Skin of body (tissue), 2 donors: ENCODE results near the gene S100A8. TPM values are rescaled to one million over a fixed set of nuclear protein-coding genes. Genes with fewer than 3 reads are reported as not detected.

Experiments
- DNase-seq: peaks from one replicate; lab custom pipeline; 2025; lab: John Stamatoyannopoulos, UW
- total RNA-seq: library from RNA; depleted of rRNA; stranded (reverse); fragments of >200 nt; gene quantifications from one replicate; pipeline ENCODE4 v1.2.3, GENCODE V29; 2014

S100A8 gene
- total RNA-seq, 1 donor from 2014 or later, result 337 TPM

DNA sequence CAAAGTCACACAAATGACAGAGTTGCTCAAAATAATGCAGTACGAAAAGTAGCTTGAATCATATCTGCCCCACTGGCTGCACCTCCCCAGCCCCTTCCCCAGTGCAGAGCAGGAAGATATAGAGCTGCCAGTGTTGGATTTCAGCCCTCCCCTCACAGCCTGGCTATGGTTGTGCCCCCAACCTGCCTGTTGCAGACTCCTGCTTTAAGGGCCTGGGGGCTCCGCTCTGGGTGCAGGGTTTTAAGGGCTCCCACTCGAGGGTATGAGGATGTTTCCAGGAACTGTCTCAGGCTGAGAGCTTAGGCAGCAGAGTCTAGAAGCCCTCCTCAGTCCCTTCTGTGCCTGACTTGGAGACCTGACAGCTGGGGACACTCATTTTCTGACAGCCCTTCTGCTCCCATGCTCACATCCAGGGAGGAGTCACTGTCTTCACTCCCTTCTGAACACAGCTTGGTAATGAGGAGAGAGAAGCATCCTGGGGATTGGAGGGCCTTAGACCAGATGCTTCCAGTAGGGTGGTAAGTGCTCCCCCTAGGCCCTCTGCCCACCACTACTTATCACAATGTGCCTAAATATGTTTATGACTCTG lies 28.6 kb downstream of the S100A8 start:
- DNase-seq, result no peak

DNA sequence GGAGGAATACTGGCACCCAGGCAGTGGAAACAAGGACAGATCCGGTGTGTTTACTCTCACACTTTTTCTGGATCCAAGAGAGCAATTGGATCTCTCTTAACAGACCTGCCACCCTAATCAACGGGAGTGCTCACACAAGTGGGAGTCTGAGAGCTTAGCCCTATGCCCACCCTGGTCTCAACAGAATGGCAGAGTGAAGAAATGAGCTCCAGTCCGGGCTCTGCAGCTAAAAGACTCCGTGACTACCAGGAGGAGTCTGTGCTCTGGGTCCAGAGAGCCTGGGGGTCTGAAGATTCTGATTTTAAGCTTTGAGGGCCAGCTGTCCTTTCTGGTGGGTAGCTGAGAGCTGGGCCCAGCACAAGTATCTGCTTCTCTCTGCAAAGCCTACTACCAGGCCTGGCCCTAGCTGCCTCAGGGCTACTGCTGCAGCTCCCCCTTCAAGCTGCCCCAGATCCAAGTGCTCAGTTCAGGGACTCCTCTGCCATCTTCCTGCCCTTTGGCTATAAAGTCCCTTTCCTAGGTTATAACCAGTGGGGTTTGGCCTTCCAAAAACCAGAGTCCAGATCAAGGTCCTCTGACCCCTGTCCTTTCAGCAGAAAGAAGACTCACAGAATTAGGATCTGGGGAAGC lies 29.3 kb downstream of the S100A8 start:
- DNase-seq, result no peak

DNA sequence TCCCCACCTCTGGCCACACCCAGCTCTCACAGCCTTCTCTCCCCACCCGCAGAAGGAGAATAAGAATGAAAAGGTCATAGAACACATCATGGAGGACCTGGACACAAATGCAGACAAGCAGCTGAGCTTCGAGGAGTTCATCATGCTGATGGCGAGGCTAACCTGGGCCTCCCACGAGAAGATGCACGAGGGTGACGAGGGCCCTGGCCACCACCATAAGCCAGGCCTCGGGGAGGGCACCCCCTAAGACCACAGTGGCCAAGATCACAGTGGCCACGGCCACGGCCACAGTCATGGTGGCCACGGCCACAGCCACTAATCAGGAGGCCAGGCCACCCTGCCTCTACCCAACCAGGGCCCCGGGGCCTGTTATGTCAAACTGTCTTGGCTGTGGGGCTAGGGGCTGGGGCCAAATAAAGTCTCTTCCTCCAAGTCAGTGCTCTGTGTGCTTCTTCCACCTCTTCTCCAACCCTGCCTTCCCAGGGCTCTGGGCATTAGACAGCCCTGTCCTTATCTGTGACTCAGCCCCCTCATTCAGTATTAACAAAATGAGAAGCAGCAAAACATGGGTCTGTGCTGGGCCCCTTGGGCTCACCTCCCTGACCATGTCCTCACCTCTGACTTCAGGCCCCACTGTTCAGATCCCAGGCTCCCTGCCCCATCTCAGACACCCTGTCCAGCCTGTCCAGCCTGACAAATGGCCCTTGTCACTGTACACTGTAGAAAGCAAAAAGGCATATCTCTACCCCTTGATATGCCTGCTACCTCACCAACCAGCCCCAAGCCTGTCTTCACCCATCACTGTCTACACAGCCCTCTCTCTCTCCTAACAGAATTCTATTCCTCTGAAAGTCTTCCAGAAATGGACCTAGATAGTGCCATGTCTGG lies 30.0 kb downstream of the S100A8 start:
- no peak for DNase-seq

DNA sequence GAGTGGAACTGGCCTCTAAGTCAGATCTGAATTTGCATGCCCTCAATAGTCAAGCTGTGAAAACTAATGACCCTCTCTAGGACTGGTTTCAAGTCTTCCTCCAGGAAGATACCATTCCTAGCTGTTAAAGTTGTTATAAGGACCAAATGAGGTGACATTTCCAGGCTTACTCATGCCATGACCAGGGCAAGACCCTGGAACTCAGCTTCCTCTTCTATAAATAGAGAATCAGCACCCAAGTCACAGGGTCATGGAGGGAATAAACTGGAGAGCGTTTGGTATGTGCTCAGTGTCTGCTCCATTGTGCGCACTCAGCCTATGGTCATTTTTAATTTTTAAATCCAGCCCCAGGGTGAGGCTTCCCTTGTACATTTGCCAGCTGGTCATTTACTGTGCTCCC lies 30.7 kb downstream of the S100A8 start:
- no peak for DNase-seq

DNA sequence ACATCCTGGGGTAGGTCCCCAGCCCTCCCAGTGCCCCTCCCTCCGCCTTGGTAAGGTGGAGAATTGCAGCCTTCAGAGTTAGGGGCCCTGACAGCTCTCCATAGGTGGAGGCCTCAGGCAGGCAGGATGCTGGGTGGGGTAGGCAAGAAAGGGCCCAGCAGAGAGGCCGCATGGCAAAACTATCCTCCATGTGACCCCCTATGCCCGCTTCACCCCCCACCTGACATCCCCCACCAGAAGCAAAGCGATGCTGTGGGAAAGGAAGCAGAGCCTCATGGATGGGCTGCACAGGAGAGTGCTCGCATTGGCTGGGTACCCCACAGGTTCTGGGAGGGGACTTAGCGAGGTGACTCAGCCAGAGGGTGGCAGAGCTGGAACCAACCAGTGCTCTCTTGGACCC lies 31.6 kb downstream of the S100A8 start:
- DNase-seq, result no peak

DNA sequence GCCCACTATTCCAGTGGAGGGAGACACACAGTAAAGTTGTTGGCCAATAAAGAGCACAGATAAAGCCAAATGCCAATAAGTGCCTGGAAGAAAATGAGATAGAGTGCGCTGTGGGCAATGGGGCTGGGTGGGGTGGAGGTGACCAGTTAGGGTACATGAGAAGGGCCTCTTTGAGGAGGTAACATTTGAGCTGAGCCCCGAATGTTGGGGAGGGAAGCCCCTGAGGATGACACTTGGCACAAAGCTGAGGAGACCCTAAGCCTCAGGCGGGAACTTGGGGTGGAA lies 32.2 kb downstream of the S100A8 start:
- DNase-seq, result no peak

DNA sequence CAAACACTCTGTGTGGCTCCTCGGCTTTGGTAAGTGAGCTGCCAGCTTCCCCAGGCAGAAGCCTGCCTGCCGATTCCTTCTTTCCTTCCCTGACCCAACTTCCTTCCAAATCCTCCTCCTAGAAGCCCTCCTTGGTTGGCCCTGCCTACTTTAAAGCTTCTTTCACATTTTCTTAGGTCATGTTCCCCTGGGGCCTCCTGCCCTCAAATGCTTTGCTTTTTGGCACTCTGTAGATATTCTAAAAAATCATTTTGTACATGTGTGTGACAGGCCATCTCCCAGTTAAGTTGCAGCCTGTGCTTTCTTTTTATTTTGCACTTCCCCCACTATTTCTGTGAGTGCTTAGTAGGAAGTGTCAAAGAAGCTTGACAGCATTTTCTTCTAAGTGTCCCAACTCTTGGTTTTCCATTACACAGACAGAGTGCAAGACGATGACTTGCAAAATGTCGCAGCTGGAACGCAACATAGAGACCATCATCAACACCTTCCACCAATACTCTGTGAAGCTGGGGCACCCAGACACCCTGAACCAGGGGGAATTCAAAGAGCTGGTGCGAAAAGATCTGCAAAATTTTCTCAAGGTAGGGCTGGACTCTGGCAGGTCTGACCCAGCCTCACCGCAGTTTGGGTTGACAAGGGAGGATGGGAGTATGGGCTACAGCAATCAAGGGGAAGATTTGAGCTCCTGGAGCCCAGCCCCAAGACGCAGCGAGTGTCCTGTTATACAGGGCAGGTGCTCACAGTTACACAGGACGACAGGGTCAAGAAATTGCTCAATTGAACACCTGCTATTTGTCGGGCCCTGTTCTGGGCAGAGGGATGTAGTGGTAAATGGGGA lies 32.8 kb downstream of the S100A8 start, which contains the start of gene S100A9:
Gene S100A9, plus strand, starts transcription at position 2 of the 838 bp plus-strand sequence. Its CDS starts 430 bp downstream, at position 432.
- no peak for DNase-seq

DNA sequence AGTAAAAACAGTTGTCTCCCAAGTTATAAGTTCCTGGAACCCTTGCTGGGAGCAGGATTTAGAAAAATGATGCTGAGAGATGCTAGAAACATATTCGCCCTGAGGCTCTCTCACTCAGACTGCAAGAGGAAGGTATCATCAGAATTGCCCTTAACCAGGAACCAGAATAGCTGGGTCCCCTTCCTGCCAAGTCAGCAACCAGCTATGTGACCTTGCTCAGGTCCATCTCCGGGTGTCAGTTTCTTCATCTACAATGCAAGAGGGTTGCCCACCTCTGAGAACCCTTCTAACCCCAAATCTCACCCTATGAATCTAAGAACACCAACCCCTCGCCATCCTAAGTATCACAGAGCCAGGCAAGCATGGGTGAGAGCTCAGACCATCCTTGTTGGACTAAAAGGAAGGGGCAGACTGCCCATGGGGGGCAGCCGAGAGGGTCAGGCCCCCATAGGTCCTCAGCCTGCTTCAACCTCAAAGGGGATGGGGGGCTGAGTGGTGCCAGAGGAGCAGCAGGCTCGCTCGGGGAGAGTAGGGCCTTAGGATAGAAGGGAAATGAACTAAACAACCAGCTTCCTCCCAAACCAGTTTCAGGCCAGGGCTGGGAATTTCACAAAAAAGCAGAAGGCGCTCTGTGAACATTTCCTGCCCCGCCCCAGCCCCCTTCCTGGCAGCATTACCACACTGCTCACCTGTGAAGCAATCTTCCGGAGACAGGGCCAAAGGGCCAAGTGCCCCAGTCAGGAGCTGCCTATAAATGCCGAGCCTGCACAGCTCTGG lies 33.6 kb downstream of the S100A8 start:
- DNase-seq, result no peak

DNA sequence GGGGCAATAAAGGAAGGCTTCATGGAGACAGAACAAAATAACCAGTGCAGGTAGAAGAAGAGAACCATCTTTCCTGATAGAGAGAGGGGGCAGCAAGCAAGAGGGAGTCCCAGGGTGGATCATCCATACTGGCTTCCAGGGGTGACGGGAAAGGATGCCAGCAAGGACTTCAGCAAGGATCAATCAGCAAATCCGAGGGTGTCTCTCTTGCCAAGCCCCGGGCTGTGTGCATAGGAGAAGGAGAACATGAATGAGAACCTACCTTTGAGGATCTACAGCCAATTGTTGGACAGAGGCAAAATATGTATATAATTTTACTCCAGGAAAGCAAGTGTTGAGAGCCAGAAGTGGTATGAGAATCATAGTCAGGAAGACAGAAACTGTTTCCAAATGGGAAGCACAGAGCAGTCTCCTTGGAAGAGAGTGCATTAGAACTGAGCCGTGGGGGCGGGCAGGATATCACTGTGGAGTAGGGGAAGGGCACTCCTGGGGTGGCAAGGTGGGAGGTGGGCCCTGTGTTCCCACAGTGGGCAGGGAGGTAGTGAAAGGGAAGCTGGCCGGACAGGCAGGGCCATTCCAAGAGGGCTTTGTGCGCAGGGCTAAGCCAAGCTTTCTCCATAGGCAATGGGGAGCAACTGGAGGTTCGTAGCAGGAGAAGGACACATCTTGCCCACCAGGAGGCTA lies 34.3 kb downstream of the S100A8 start:
- no peak for DNase-seq

DNA sequence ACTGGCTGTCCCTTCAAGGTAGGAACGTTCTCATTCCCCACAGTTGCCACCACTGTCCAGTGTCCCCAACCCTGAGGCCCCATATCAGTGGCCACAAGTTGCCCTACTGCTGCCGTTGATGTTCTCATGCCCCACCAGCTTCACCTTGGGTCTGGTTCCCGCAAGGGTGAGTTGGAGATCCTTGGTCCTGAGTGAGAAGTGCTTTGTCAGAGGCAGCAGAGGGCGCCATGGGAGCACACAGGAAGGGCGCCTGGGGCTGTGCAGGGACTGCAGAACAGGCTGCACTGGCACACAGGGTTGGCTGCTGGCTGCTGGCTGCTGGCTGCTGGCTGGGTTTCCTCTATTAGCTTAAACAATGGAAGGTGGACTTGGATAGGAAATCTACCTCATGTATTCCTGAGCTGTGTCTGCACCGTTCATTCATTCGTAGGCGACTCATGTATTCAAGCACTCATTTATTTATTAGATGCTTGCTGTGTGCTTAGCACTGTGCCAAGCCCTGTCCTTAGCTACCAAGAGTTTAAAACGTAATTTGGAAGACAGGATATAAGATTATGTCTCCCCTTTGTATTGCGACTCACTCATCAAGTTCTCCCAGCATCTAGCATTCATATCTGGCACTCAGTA lies 35.3 kb downstream of the S100A8 start:
- no peak for DNase-seq

DNA sequence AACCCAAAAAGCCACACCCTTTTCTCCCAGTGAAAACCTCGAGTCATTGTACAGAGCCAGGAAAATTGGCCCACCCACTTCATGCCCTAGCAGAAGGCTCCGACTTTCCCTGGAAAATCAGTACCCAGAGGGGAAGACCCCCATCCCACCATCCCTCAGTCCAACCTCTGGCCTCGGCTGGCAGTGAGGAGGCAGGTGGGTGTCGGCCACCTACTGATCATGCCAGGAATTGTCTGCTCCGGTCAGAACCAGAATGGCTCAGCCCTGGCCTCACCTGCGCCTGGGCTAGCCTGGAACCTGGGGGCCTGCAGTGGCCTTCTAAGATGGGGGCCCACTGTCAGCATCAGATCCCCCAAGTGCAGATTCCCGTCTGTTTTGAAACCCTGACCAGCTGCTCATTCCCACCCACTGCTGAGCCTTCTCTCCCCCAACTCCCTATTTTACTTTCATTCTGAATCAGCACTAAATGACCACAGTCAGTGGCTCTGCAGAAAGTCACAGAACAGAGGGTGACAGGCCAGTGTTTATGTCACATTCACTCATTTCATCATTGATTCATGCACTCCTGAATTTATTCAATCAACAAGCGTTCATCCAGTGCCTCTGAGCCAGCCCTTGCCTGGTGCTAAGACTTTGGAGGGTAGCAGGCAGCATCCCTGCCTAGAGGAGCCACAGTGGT lies 36.2 kb downstream of the S100A8 start:
- no peak for DNase-seq

DNA sequence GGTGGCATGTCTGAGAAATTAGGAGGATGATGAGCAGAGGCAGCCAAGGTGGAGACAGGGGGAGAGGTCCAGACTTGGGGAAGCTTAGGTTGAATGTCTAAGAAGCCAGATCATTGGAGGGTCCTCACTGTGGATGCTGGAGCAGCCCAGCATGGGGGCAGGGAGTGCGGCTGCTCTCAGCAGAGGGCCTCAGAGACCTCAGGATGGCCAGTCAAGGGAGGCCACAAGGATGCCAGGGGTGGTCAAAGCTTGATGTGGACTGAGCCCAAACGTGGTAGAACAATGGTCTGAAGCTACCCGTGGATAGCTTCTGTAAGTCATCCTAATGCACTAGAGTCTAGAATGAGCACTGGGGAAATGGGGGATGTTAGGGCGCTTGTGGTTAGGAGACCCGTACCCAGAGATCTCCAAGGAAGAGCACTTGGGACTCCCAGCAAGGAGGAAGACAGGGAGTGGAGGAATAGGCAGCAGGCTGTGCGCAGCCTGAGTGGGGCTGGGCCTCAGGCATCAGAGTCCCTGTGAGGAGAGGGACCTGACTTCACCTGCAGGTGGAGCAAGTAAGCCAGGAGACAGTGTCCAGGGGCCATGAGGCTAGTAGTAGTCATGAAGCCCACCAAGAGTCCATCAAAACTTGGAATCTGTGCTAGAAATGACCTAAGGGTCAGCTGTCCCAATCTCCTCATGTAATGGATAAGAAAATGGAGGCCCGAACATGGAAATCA lies 37.5 kb downstream of the S100A8 start:
- no peak for DNase-seq

DNA sequence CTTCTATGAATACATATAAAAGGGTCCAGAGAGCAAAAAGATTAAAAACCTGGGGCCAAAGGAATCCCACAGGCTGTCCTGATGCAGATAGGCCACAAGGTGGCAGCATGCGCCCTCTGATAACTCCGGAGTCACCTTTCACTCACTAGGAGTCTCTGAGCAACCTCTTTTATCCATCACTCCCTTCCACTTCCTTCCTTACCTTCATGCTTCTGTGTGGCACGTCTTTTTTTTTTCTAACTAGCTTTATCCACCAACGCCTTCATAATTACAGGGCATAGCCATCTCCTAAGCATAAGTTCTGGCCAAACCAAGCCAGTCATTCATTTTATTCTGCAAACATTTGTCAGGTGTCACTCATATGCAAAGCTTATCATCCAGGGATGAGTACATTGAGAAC lies 38.4 kb downstream of the S100A8 start:
- peak; percentile 34 for DNase-seq

DNA sequence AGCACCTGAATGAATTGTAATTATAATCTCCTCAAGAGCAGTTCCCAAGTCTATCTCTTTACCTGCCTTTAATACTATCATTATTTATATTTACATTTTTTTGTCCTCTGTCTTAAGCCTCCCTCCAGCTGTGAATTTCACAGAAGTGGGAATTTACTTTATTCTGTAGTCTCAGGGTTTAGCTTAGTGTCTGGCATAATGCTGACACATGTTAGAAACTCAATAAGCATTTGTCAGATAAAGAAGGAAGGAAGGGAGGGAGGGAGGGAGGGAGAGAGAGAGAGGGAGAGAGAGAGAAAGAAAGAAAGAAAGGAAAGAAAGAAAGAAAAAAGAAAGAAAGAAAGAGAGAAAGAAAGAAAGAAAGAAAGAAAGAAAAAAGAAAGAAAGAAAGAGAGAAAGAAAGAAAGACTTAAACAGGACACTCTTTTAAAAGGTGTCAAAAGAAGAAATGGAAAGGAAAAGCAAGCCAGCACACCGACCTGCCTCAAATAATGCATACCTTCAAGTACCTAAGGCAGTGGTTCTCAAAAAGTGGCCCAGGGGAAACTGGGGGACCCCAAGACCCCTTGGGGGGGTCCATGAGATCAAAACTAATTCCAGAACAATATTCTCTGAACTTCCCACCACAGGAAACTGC lies 40.4 kb downstream of the S100A8 start:
- DNase-seq, result no peak

DNA sequence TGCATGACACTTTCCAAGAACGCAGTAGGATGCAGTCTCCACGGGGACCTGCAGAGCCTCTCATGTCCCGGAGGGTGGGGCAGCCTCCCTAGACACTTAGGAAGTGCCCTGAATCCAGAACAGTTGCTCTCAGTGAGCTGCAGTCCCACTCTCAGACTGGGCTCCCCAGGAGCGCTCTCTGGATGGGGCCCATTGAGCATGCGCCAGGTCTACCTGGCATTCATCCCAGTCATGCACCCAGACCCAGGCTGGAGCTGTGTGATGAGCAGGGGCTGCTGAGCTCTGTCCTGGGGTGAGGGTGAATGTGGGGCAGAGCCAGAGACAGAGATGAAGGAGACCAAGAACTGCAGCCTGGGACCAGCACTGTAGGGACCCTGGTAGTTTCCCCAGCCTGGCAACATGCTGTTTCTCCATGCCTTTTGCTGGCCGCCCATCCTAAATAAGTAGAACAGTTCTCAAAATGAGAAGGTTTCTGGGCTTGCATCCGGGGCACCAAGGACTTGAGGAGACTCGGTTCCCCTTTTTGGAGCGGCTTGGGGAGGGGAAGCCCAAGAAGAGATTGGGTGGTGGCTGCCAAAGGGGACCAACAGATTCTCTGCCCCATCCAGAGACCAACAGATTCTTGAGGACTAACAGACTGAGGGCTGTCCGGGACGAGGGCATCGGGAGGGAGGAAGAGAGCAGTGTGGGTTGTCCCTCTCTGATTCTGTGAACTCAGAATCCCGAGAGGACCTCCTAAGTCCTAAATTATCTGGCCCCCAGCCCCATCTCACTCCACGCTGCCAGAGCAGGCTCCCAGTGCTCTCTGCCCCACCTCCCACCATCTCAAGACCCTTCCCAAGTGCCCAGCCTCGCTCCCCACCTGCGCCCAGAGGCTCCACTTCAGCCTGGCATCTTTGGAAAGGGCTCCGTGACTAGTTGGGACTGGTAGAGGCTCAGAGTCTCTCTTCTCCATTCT lies 41.2 kb downstream of the S100A8 start:
- DNase-seq, result no peak

DNA sequence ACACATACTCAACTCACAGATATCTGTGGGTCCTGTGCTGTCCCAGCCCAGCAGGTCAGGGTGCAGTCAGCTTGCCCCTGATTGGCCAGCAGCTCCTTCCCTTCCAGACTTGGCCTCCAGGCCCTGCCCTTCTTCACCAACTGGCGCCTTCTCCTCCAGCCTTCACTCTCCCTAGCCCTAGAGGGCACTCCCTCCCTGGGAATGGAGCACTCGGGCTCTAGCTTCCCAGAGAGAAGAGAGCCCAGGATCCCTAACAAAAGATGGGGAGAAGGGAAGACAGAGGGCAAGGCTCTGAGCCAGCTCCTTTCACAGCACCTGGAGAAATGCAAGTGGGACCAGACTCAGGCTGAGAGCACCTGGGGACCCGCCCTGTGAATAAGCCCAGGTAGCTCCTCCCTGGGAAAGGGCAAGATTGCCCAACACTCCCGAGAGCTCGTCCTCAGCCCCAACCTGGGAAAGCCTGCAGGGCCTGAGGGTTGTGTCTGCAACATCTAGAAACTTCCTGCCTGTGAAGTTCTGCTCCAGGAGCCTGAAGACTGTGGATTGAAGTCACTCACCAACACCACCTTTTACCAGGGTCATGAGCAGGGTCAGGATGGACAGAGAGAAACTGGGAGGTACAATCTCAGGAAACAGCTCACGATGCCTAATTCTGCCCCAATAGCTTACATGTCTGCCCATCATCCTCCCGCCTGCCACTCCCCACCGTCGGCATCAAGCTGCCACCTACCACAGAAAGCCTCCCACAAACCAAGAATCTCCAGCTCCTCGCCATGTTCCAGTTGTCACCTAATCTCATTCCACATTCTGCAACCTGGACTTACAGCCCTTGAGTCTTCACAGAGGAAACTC lies 42.1 kb downstream of the S100A8 start, which contains the start of gene PGLYRP4:
Gene PGLYRP4, minus strand, starts transcription at position 331 of the 852 bp plus-strand sequence. CDS start 909 bp downstream, outside the sequence.
- no peak for DNase-seq
